Nephron (organoid): ENCODE measurements around the gene CORO1C.
A peak's percentile ranks its signal among the peaks of the same experiment; 100 is the strongest.

Source experiments
- H3K27ac Mint-ChIP-seq, 3 experiments: 2 replicates each; pipeline ENCODE4 v1.8.0; 2020; ENCODE audit warnings: mixed read lengths in 3 of 3, mild to moderate bottlenecking in 2 of 3, moderate library complexity in 1 of 3
- H3K27me3 Mint-ChIP-seq: 2 replicates; pipeline ENCODE4 v1.8.0; 2021; ENCODE audit warnings: low read depth, mild to moderate bottlenecking, moderate library complexity, mixed read lengths
- H3K36me3 Mint-ChIP-seq: 2 replicates; pipeline ENCODE4 v1.8.0; 2020; ENCODE audit warnings: low read depth, mixed read lengths
- H3K4me1 Mint-ChIP-seq: 2 replicates; pipeline ENCODE4 v1.8.0; 2020; ENCODE audit warnings: mixed read lengths
- H3K4me3 Mint-ChIP-seq, 3 experiments: 2 replicates each; pipeline ENCODE4 v1.8.0; 2020; ENCODE audit warnings: mild to moderate bottlenecking in 3 of 3, mixed read lengths in 3 of 3, moderate library complexity in 2 of 3
- H3K9me3 Mint-ChIP-seq: 2 replicates; pipeline ENCODE4 v1.8.0; 2020; ENCODE audit warnings: mixed read lengths
- TF ChIP-seq, protein P1 (sequence below), 3 experiments: fragments of 200-600 bp; sonication (generic); IDR thresholded peaks; one replicate each; pipeline ENCODE4 v1.5.0; 2021; ENCODE audit warnings: antibody characterized with exemption in 3 of 3; ENCODE audit not compliant: unreplicated experiment in 3 of 3

Gene CORO1C

DNA sequence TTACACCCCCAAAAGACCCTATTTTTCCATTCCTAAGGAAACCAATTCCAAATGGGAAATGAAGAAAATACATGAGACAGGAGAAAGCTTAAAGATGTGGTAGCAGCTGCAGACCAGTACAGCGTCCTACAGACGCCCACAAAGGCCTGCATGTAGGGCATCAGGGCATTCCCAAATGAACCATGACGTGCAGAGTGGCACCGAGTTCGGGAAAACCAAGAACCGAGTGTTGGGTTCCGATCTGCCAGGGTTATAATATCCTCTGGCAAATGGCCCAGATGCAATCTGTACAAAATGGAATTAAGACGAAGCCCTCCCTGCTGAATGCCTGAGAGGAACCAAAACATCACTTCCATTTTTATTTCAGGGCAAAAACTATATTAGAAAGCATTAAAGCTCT is 63.3 kb downstream of the CORO1C start:
- Mint-ChIP-seq H3K27ac (peak overlapping the region in 1 of 3 experiments; percentile 62), H3K4me1 (peaks cover 62% of the 10 kb centered on the region), H3K9me3 (no peaks in the 10 kb centered on the region), H3K27me3 (no peaks in the 10 kb centered on the region), H3K36me3 (peaks cover 22% of the 10 kb centered on the region), H3K4me3 (no peak overlapping the region)
- TF ChIP-seq, protein P1, sequence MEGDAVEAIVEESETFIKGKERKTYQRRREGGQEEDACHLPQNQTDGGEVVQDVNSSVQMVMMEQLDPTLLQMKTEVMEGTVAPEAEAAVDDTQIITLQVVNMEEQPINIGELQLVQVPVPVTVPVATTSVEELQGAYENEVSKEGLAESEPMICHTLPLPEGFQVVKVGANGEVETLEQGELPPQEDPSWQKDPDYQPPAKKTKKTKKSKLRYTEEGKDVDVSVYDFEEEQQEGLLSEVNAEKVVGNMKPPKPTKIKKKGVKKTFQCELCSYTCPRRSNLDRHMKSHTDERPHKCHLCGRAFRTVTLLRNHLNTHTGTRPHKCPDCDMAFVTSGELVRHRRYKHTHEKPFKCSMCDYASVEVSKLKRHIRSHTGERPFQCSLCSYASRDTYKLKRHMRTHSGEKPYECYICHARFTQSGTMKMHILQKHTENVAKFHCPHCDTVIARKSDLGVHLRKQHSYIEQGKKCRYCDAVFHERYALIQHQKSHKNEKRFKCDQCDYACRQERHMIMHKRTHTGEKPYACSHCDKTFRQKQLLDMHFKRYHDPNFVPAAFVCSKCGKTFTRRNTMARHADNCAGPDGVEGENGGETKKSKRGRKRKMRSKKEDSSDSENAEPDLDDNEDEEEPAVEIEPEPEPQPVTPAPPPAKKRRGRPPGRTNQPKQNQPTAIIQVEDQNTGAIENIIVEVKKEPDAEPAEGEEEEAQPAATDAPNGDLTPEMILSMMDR (IDR thresholded peaks at IDR 0.05; ENCODE audit: unreplicated experiment in 3 of 3): no peak

DNA sequence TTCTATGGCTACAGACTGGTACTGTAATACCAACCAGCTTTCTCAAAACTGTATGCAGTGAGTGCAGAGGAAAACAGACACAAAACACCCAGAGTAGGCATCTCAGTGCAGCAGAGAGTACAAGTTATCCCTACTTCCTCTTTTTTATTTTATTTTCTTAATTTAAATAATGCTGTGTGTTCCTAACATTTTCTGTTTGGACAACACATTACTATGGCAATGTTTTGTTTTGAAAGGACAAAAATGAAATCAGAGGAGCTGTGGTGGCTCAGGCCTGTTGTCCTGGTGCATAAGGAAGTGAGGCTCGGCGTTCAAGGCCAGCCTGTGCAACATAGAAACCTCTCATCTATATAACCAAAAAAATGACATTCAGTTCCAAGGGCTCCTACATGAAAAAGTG is 64.0 kb downstream of the CORO1C start:
- H3K27ac Mint-ChIP-seq: peak overlapping the region in 2 of 3 experiments; percentile 62 to 76
- peaks cover 62% of the 10 kb centered on the region for H3K4me1 Mint-ChIP-seq
- no peaks in the 10 kb centered on the region for H3K9me3 Mint-ChIP-seq
- no peaks in the 10 kb centered on the region for H3K27me3 Mint-ChIP-seq
- peaks cover 17% of the 10 kb centered on the region for H3K36me3 Mint-ChIP-seq
- TF ChIP-seq, protein P1 (IDR thresholded peaks at IDR 0.05; ENCODE audit: unreplicated experiment in 3 of 3): no peak
- no peak overlapping the region for H3K4me3 Mint-ChIP-seq

DNA sequence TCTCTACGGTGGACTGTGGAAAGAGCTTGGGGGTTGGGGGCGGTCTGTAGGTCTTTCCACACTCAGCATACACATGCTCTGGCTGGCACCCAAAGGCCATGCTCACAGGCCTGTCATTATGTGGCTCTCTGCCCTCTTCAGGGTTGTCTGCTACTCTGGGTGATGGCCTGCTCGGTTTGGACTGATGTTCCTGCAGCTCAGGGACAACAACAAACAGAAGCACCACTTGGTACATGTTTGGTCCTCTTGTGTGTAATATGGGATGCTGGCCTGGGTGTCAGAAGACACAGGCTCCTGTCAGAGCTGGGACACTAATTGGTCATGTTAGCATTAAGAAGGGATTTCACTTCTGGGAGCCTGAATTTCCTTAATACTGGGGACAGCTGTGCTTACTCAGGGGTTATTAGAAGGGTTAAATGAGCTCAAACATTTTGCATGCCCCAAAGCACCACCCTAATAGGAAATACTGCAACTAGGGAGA is 64.9 kb downstream of the CORO1C start:
- peaks cover 13% of the 10 kb centered on the region for H3K36me3 Mint-ChIP-seq
- H3K4me3 Mint-ChIP-seq: no peak overlapping the region
- peaks cover 62% of the 10 kb centered on the region for H3K4me1 Mint-ChIP-seq
- H3K27ac Mint-ChIP-seq: peak overlapping the region; percentile 52 to 76 (median 52)
- H3K27me3 Mint-ChIP-seq: no peaks in the 10 kb centered on the region
- no peaks in the 10 kb centered on the region for H3K9me3 Mint-ChIP-seq
- TF ChIP-seq, protein P1 (IDR thresholded peaks at IDR 0.05; ENCODE audit: unreplicated experiment in 3 of 3): no peak

DNA sequence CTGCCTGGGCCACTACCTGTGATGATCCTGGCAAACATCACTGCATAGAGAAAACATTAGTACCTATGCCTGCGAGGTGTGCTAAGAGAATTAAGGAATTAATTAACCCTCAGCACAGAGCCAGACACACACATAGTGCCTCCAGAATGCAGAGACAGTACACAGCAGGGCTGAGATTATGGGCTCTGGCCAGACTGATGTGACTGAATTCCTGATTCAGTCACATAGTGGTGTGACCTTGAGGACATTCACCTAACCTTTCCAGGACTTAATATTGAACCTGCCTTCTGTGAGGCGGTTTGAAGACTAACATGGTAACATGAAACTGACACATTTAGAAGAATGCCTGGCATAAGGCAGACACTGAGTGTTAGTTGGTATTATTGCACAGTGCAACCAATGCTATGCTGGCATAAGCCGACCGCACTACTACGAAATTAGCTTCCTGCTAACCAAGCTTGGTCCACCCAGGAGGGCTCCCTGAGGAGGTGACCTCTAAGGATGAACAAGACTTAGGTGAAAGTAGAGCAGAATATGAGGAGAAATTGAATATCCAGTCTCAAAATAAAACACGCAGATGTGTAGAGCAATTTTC is 65.6 kb downstream of the CORO1C start:
- TF ChIP-seq, protein P1 (IDR thresholded peaks at IDR 0.05; ENCODE audit: unreplicated experiment in 3 of 3): no peak
- peaks cover 62% of the 10 kb centered on the region for H3K4me1 Mint-ChIP-seq
- no peaks in the 10 kb centered on the region for H3K27me3 Mint-ChIP-seq
- no peak overlapping the region for H3K4me3 Mint-ChIP-seq
- peaks cover 10% of the 10 kb centered on the region for H3K36me3 Mint-ChIP-seq
- no peaks in the 10 kb centered on the region for H3K9me3 Mint-ChIP-seq
- H3K27ac Mint-ChIP-seq: peak overlapping the region; percentile 52 to 76 (median 52)

DNA sequence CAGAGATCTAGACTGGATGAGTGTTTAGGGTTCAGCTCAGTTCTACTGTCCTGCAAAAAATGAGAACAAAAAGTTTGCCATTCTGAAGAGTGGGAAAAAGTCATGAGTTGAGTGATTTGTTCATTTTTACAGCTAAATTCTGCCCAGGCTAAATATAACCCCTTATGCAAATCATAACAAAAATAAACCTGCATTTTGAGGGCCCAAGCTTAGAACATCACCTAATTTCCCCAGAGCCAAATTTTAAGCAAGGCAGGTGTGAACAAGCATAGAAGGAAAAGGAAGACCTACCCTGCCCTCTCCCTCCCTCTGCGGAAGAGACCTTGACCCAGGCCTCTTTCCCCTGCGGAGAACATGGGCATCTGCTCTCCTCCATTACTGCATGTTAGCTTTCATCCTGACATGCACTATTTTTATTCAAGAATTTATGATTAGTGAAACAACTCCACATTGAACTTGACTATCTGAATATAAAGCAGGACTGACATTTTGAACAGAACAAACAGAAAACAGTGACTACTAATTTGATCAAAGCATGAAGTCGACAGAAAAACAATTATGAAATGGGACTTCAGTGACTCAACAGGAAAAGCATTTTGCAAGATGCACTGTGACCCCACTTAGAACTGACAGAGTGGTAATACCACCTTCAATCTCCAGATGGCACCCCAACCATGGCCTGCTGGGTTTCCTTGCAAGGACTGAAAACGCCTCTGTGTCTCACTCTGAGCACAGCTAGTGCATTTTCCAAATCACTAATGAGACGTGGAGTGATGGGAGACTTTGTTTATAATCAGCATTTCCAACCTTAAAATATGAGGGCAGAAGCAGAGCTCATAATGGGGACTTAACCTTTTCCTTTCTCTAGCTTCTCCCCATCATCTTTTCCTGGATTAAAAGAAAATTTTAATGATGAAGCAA is 66.7 kb downstream of the CORO1C start:
- H3K4me3 Mint-ChIP-seq: no peak overlapping the region
- H3K27ac Mint-ChIP-seq: peak overlapping the region; percentile 7 to 69 (median 52)
- H3K36me3 Mint-ChIP-seq: peaks cover 12% of the 10 kb centered on the region
- no peaks in the 10 kb centered on the region for H3K9me3 Mint-ChIP-seq
- no peaks in the 10 kb centered on the region for H3K27me3 Mint-ChIP-seq
- H3K4me1 Mint-ChIP-seq: peaks cover 55% of the 10 kb centered on the region
- TF ChIP-seq, protein P1 (IDR thresholded peaks at IDR 0.05; ENCODE audit: unreplicated experiment in 3 of 3): peak; percentile 94 to 98 (median 96)
